SK-N-SH (cell line): Measurements from ENCODE around the gene ZNF354C.

Experiments used
- FOXJ3 ChIP-seq: sonication (generic); formaldehyde crosslinking; IDR thresholded peaks from 2 replicates; pipeline ENCODE4 v1.5.1; 2020; ENCODE audit warnings: mild to moderate bottlenecking, missing genetic modification reagents
- MXI1 ChIP-seq: IDR thresholded peaks from 2 replicates; pipeline ENCODE4 v1.6.1; 2012; ENCODE audit warnings: mild to moderate bottlenecking, low read depth, low read length, improper control_type of control experiment
- SIN3A ChIP-seq: IDR thresholded peaks from 2 replicates; pipeline ENCODE4 v1.6.1; 2012; ENCODE audit warnings: low read depth, mild to moderate bottlenecking, low read length, moderate library complexity, borderline replicate concordance
- YY1 ChIP-seq: IDR thresholded peaks from 2 replicates; pipeline ENCODE4 v1.4.0; 2012; ENCODE audit warnings: low read depth, mild to moderate bottlenecking

GRCh38 chr5:179089502-179089901 is 29.3 kb downstream of the ZNF354C start:
- TF ChIP-seq MXI1 (no peak), YY1 (no peak), SIN3A (no peak), FOXJ3 (CRISPR knock-in tag) (no peak)
